ENCODE measurements around the gene NCOA5. TPM values are rescaled to one million over a fixed set of nuclear protein-coding genes. Genes with fewer than 3 reads are reported as not detected.

NCOA5 gene
- total RNA-seq, 2 experiments from 2014 or later = 9.7 to 10.5 TPM

DNA sequence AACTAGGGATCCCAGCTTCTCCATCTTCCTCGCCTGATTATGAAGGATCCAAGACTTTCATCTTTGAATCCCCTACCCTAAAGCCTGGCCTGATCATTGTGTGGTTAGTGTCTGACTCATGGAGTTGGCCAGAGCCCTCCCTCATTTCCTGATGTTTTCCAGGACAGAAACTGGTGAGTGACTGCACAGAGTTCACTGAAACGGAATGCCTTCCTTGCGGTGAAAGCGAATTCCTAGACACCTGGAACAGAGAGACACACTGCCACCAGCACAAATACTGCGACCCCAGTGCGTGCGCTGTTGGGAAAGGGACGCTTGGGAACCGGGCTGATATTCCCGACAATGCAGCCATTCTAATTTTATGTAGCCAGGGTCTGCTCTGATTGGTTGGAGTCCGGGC lies 32.3 kb upstream of the NCOA5 start:
- H3K9me3 ChIP-seq (ENCODE audit: control insufficient read depth in 1 of 2, insufficient read depth in 1 of 2, low read length in 2 of 2) = peaks cover 0 to 5% of the 10 kb centered on the region in 2 experiments
- H3K27me3 Mint-ChIP-seq = peaks cover 23% of the 10 kb centered on the region
- no peaks in the 10 kb centered on the region for H3K9me3 Mint-ChIP-seq
- no peaks in the 10 kb centered on the region for H3K36me3 ChIP-seq (ENCODE audit: insufficient read depth, low read length)
- TF ChIP-seq, protein P1, sequence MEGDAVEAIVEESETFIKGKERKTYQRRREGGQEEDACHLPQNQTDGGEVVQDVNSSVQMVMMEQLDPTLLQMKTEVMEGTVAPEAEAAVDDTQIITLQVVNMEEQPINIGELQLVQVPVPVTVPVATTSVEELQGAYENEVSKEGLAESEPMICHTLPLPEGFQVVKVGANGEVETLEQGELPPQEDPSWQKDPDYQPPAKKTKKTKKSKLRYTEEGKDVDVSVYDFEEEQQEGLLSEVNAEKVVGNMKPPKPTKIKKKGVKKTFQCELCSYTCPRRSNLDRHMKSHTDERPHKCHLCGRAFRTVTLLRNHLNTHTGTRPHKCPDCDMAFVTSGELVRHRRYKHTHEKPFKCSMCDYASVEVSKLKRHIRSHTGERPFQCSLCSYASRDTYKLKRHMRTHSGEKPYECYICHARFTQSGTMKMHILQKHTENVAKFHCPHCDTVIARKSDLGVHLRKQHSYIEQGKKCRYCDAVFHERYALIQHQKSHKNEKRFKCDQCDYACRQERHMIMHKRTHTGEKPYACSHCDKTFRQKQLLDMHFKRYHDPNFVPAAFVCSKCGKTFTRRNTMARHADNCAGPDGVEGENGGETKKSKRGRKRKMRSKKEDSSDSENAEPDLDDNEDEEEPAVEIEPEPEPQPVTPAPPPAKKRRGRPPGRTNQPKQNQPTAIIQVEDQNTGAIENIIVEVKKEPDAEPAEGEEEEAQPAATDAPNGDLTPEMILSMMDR (IDR thresholded peaks at IDR 0.05) = no peak
- H3K4me3 ChIP-seq (ENCODE audit: low read length) = no peak overlapping the region
- no peak overlapping the region for H3K4me3 Mint-ChIP-seq
- no peak overlapping the region for H3K27ac Mint-ChIP-seq
- H3K4me1 Mint-ChIP-seq (ENCODE audit: low read depth) = peaks cover 22% of the 10 kb centered on the region
- H3K36me3 Mint-ChIP-seq (ENCODE audit: low read depth) = peaks cover 4% of the 10 kb centered on the region
- H3K4me1 ChIP-seq (ENCODE audit: insufficient read depth, low read length) = peaks cover 24% of the 10 kb centered on the region
- H3K27me3 ChIP-seq (ENCODE audit: control insufficient read depth in 1 of 2, insufficient read depth in 2 of 2, low read length in 2 of 2) = no peaks in the 10 kb centered on the region
- H3K27ac ChIP-seq (ENCODE audit: low read depth in 1 of 2, low read length in 2 of 2) = no peak overlapping the region
- ChIA-PET POLR2A (no interaction called here), CTCF (no interaction called here)
- no peak for ATAC-seq (ENCODE audit: poor library complexity)
- intact Hi-C loops (cut with DNase I, micrococcal nuclease) = no loop called here
- DNase-seq = peak in 1 of 14 experiments; percentile 7

GRCh38 chr20:46121184-46121930 lies 31.6 kb upstream of the NCOA5 start:
- intact Hi-C loops (cut with DNase I, micrococcal nuclease) = no loop called here
- TF ChIP-seq, protein P1 (IDR thresholded peaks at IDR 0.05) = no peak
- Histone ChIP-seq H3K36me3 (ENCODE audit: insufficient read depth, low read length) (no peaks in the 10 kb centered on the region), H3K27me3 (ENCODE audit: control insufficient read depth in 1 of 2, insufficient read depth in 2 of 2, low read length in 2 of 2) (no peaks in the 10 kb centered on the region), H3K27ac (ENCODE audit: low read depth in 1 of 2, low read length in 2 of 2) (no peak overlapping the region), H3K4me3 (ENCODE audit: low read length) (no peak overlapping the region), H3K4me1 (ENCODE audit: insufficient read depth, low read length) (peaks cover 24% of the 10 kb centered on the region), H3K9me3 (ENCODE audit: control insufficient read depth in 1 of 2, insufficient read depth in 1 of 2, low read length in 2 of 2) (peaks cover 0 to 5% of the 10 kb centered on the region in 2 experiments)
- POLR2A ChIA-PET = no interaction called here
- no peak for DNase-seq
- no peak overlapping the region for H3K27ac Mint-ChIP-seq
- H3K9me3 Mint-ChIP-seq = no peaks in the 10 kb centered on the region
- CTCF ChIA-PET = interaction anchor here (1.1 kb wide), 1 partner anchor 99 kb away, joined by 3 read pairs; no protein-coding TSS in a partner anchor
- H3K27me3 Mint-ChIP-seq = peaks cover 23% of the 10 kb centered on the region
- no peak for ATAC-seq (ENCODE audit: poor library complexity)
- peaks cover 4% of the 10 kb centered on the region for H3K36me3 Mint-ChIP-seq (ENCODE audit: low read depth)
- peaks cover 22% of the 10 kb centered on the region for H3K4me1 Mint-ChIP-seq (ENCODE audit: low read depth)
- H3K4me3 Mint-ChIP-seq = no peak overlapping the region

DNA sequence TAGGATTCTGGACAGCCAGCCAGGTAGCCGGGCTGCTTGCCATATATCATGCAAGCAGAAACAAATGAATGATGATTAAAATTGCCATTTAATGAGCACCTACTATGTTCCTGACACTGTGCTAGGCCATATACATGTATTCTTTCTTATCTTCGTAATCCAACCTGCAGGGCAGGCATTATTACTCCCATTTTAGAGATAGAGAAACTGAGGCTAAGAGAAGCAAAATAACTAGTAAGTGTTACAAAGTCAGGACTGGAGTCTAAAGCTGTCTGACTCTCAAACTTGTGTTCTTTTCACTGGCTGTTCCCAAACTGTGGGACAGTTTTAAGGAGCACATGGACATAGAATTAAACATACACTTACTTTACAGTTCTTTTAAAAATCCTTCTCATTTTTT lies 30.4 kb upstream of the NCOA5 start:
- Histone ChIP-seq H3K4me3 (ENCODE audit: low read length) (no peak overlapping the region), H3K27ac (ENCODE audit: low read depth in 1 of 2, low read length in 2 of 2) (no peak overlapping the region), H3K4me1 (ENCODE audit: insufficient read depth, low read length) (peaks cover 24% of the 10 kb centered on the region), H3K27me3 (ENCODE audit: control insufficient read depth in 1 of 2, insufficient read depth in 2 of 2, low read length in 2 of 2) (no peaks in the 10 kb centered on the region), H3K36me3 (ENCODE audit: insufficient read depth, low read length) (no peaks in the 10 kb centered on the region), H3K9me3 (ENCODE audit: control insufficient read depth in 1 of 2, insufficient read depth in 1 of 2, low read length in 2 of 2) (peaks cover 0 to 5% of the 10 kb centered on the region in 2 experiments)
- intact Hi-C loops (cut with DNase I, micrococcal nuclease) = no loop called here
- ATAC-seq (ENCODE audit: poor library complexity) = no peak
- H3K36me3 Mint-ChIP-seq (ENCODE audit: low read depth) = no peaks in the 10 kb centered on the region
- peaks cover 27% of the 10 kb centered on the region for H3K4me1 Mint-ChIP-seq (ENCODE audit: low read depth)
- ChIA-PET CTCF (interaction anchor here (1.1 kb wide), 1 partner anchor 97 kb away, joined by 3 read pairs; no protein-coding TSS in a partner anchor), POLR2A (no interaction called here)
- H3K9me3 Mint-ChIP-seq = no peaks in the 10 kb centered on the region
- H3K4me3 Mint-ChIP-seq = no peak overlapping the region
- DNase-seq = peak in 1 of 14 experiments; percentile 11
- no peak overlapping the region for H3K27ac Mint-ChIP-seq
- H3K27me3 Mint-ChIP-seq = peaks cover 25% of the 10 kb centered on the region
- TF ChIP-seq, protein P1 (IDR thresholded peaks at IDR 0.05) = no peak
